Measurements from ENCODE around the gene ERCC4. TPM values are rescaled to one million over a fixed set of nuclear protein-coding genes. Genes with fewer than 3 reads are reported as not detected.

Gene ERCC4
- total RNA-seq, 1 donor from 2014 or later = 13.9 TPM

- Histone ChIP-seq H3K36me3 (ENCODE audit: insufficient read depth, low read length) (no peaks in the 10 kb centered on the region), H3K79me2 (ENCODE audit: insufficient read depth, low read length) (no peaks in the 10 kb centered on the region), H2AFZ (ENCODE audit: low read depth, low read length) (no peak overlapping the region), H3K27me3 (ENCODE audit: insufficient read depth, low read length) (no peaks in the 10 kb centered on the region), H4K20me1 (ENCODE audit: insufficient read depth, low read length) (no peaks in the 10 kb centered on the region), H3K9me3 (ENCODE audit: insufficient read depth, low read depth, low read length) (no peaks in the 10 kb centered on the region), H3K4me1 (ENCODE audit: insufficient read depth, low read length) (peaks cover 2% of the 10 kb centered on the region), H3K27ac (ENCODE audit: low read depth, low read length) (no peak overlapping the region), H3K4me2 (ENCODE audit: low read length) (no peak overlapping the region), H3K9ac (ENCODE audit: low read length) (no peak overlapping the region), H3K4me3 (ENCODE audit: insufficient read depth, low read depth, low read length) (no peak overlapping the region)
- H3K27ac Mint-ChIP-seq (ENCODE audit: unreplicated experiment) = no peak overlapping the region
- H3K4me1 Mint-ChIP-seq (ENCODE audit: low read depth, unreplicated experiment) = peaks cover 4% of the 10 kb centered on the region
- H3K9me3 Mint-ChIP-seq (ENCODE audit: unreplicated experiment) = peaks cover 2% of the 10 kb centered on the region
- no peaks in the 10 kb centered on the region for H3K36me3 Mint-ChIP-seq (ENCODE audit: low read depth, unreplicated experiment)
- TF ChIP-seq CTCF (IDR thresholded peaks at IDR 0.05; ENCODE audit: insufficient read depth, low read depth, low read length) (no peak), EZH2 (IDR thresholded peaks at IDR 0.05; ENCODE audit: insufficient read depth, low read length) (no peak)
- H3K4me3 Mint-ChIP-seq (ENCODE audit: unreplicated experiment) = no peak overlapping the region
- FAIRE-seq = no peak
- no peak for DNase-seq (ENCODE audit: low read depth)
- H3K27me3 Mint-ChIP-seq (ENCODE audit: low read depth, unreplicated experiment) = peaks cover 1% of the 10 kb centered on the region
These were observed 77.6 kb downstream of the ERCC4 start for GRCh38 chr16:13997526-13997925.

- H3K27ac Mint-ChIP-seq (ENCODE audit: unreplicated experiment) = no peak overlapping the region
These were observed 78.0 kb downstream of the ERCC4 start for GRCh38 chr16:13997933-13998332.

More at GRCh38 chr16:13997933-13998332, 78.0 kb downstream of the ERCC4 start:
- peaks cover 2% of the 10 kb centered on the region for H3K9me3 Mint-ChIP-seq (ENCODE audit: unreplicated experiment)
- no peaks in the 10 kb centered on the region for H4K20me1 ChIP-seq (ENCODE audit: insufficient read depth, low read length)
- H3K4me3 Mint-ChIP-seq (ENCODE audit: unreplicated experiment) = no peak overlapping the region
- TF ChIP-seq CTCF (IDR thresholded peaks at IDR 0.05; ENCODE audit: insufficient read depth, low read depth, low read length) (no peak), EZH2 (IDR thresholded peaks at IDR 0.05; ENCODE audit: insufficient read depth, low read length) (no peak)
- no peaks in the 10 kb centered on the region for H3K9me3 ChIP-seq (ENCODE audit: insufficient read depth, low read depth, low read length)
- H3K4me1 Mint-ChIP-seq (ENCODE audit: low read depth, unreplicated experiment) = peaks cover 9% of the 10 kb centered on the region
- H3K79me2 ChIP-seq (ENCODE audit: insufficient read depth, low read length) = no peaks in the 10 kb centered on the region
- no peaks in the 10 kb centered on the region for H3K36me3 Mint-ChIP-seq (ENCODE audit: low read depth, unreplicated experiment)
- H3K9ac ChIP-seq (ENCODE audit: low read length) = no peak overlapping the region
- H3K4me2 ChIP-seq (ENCODE audit: low read length) = no peak overlapping the region
- no peak overlapping the region for H2AFZ ChIP-seq (ENCODE audit: low read depth, low read length)
- no peaks in the 10 kb centered on the region for H3K36me3 ChIP-seq (ENCODE audit: insufficient read depth, low read length)
- DNase-seq (ENCODE audit: low read depth) (no peak), FAIRE-seq (no peak)
- peaks cover 1% of the 10 kb centered on the region for H3K27me3 Mint-ChIP-seq (ENCODE audit: low read depth, unreplicated experiment)
- H3K27ac ChIP-seq (ENCODE audit: low read depth, low read length) = no peak overlapping the region
- H3K4me1 ChIP-seq (ENCODE audit: insufficient read depth, low read length) = peaks cover 6% of the 10 kb centered on the region
- no peaks in the 10 kb centered on the region for H3K27me3 ChIP-seq (ENCODE audit: insufficient read depth, low read length)
- H3K4me3 ChIP-seq (ENCODE audit: insufficient read depth, low read depth, low read length) = no peak overlapping the region
